ENCODE results near the gene APOO.
"Not testable (repeated sequence)": the region's sequence is repeated elsewhere in the genome, so short reads cannot be mapped to it uniquely, and the experiment has no call there.

The APOO gene

GRCh38 chrX:23859238-23859637, 48.5 kb downstream of the APOO start:
- DNase-seq (ENCODE audit: low spot score): not testable (repeated sequence)

GRCh38 chrX:23857935-23858334, 49.8 kb downstream of the APOO start:
- no peak for DNase-seq (ENCODE audit: low spot score)

GRCh38 chrX:23857363-23857762, 50.4 kb downstream of the APOO start:
- no peak for DNase-seq (ENCODE audit: low spot score)

GRCh38 chrX:23855569-23855968, 52.2 kb downstream of the APOO start:
- DNase-seq (ENCODE audit: low spot score): no peak

- no peak for DNase-seq (ENCODE audit: low spot score)
Observed at GRCh38 chrX:23854945-23855344, 52.8 kb downstream of the APOO start.

GRCh38 chrX:23854122-23854521, 53.6 kb downstream of the APOO start:
- no peak for DNase-seq (ENCODE audit: low spot score)

GRCh38 chrX:23851544-23851943, 56.2 kb downstream of the APOO start:
- no peak for DNase-seq (ENCODE audit: low spot score)

- no peak for DNase-seq (ENCODE audit: low spot score)
Observed at GRCh38 chrX:23849241-23849640, 58.5 kb downstream of the APOO start.

GRCh38 chrX:23845351-23845817, 62.4 kb downstream of the APOO start:
- no peak for DNase-seq (ENCODE audit: low spot score)

GRCh38 chrX:23844502-23845138, 63.1 kb downstream of the APOO start:
- peak; percentile 13 for DNase-seq (ENCODE audit: low spot score)

GRCh38 chrX:23841847-23842522, 65.8 kb downstream of the APOO start:
- no peak for DNase-seq (ENCODE audit: low spot score)

GRCh38 chrX:23840674-23841073, 67.1 kb downstream of the APOO start:
- DNase-seq (ENCODE audit: low spot score): no peak

GRCh38 chrX:23838953-23839352, 68.8 kb downstream of the APOO start:
- no peak for DNase-seq (ENCODE audit: low spot score)

- no peak for DNase-seq (ENCODE audit: low spot score)
Observed at GRCh38 chrX:23832721-23833120, 75.0 kb downstream of the APOO start.

GRCh38 chrX:23828881-23829280, 78.9 kb downstream of the APOO start:
- no peak for DNase-seq (ENCODE audit: low spot score)

- no peak for DNase-seq (ENCODE audit: low spot score)
Observed at GRCh38 chrX:23826653-23827052, 81.1 kb downstream of the APOO start.

- DNase-seq (ENCODE audit: low spot score): no peak
Observed at GRCh38 chrX:23826216-23826615, 81.5 kb downstream of the APOO start.

GRCh38 chrX:23825675-23826074, 82.1 kb downstream of the APOO start:
- no peak for DNase-seq (ENCODE audit: low spot score)

- no peak for DNase-seq (ENCODE audit: low spot score)
Observed at GRCh38 chrX:23822841-23823240, 84.9 kb downstream of the APOO start.

- DNase-seq (ENCODE audit: low spot score): no peak
Observed at GRCh38 chrX:23822397-23822796, 85.3 kb downstream of the APOO start.

- no peak for DNase-seq (ENCODE audit: low spot score)
Observed at GRCh38 chrX:23821847-23822246, 85.9 kb downstream of the APOO start.

GRCh38 chrX:23820235-23820782, 87.4 kb downstream of the APOO start:
- no peak for DNase-seq (ENCODE audit: low spot score)

GRCh38 chrX:23819385-23820234, 88.1 kb downstream of the APOO start:
- DNase-seq (ENCODE audit: low spot score): no peak
